SK-N-SH (cell line): Measurements from ENCODE around the gene LPP. TPM values are rescaled to one million over a fixed set of nuclear protein-coding genes. Genes with fewer than 3 reads are reported as not detected.

Experiments used
- CTCF ChIA-PET: fragments of 300-600, 350-600 bp; formaldehyde crosslinking; extraction: SDS; loops from one replicate; lab custom pipeline; 2021; lab: Yijun Ruan, JAX
- POLR2A ChIA-PET: fragments of 350-600 bp; sonication (Branson Sonifier 250); formaldehyde crosslinking; extraction: SDS; loops from one replicate; lab custom pipeline; 2020; ENCODE audit warnings: antibody characterized with exemption, inconsistent platforms; lab: Yijun Ruan, JAX
- DNase-seq: peaks from one replicate; pipeline ENCODE4 v3.0.0; 2012
- H2AFZ ChIP-seq: fragments of 200-600 bp; sonication (generic); 2 replicates; pipeline ENCODE4 v1.8.1; 2016; ENCODE audit warnings: antibody characterized with exemption, mild to moderate bottlenecking, low read depth
- H3F3A ChIP-seq: fragments of 200-600 bp; sonication (generic); replicated peaks from 2 replicates; pipeline ENCODE3; 2016; ENCODE audit warnings: antibody characterized with exemption, mild to moderate bottlenecking; ENCODE audit not compliant: insufficient read depth
- H3K27ac ChIP-seq, 2 experiments: fragments of 200-500 bp in 1 of 2; fragments of 200-600 bp in 1 of 2; sonication (Bioruptor generic) in 1 of 2; sonication (generic), shearing (Covaris generic) in 1 of 2; 2 replicates each; pipeline versions ENCODE4 v1.5.1 to v1.6.1; 2014 to 2016; ENCODE audit warnings: low read depth in 2 of 2, inconsistent platforms in 1 of 2, low read length in 1 of 2, mild to moderate bottlenecking in 1 of 2, mixed read lengths in 1 of 2
- H3K27me3 ChIP-seq: fragments of 200-600 bp; sonication (generic), shearing (Covaris generic); 2 replicates; pipeline ENCODE4 v1.6.1; 2016; ENCODE audit warnings: mixed run types; ENCODE audit not compliant: insufficient read depth
- H3K36me3 ChIP-seq, 2 experiments: fragments of 200-500 bp in 1 of 2; fragments of 200-600 bp in 1 of 2; sonication (Bioruptor generic) in 1 of 2; sonication (generic) in 1 of 2; replicated peaks in 1 of 2; 2 replicates each; pipeline versions ENCODE3 to v1.5.1; 2014 to 2016; ENCODE audit warnings: low read length in 1 of 2, mild to moderate bottlenecking in 1 of 2; ENCODE audit not compliant: insufficient read depth in 2 of 2, control insufficient read depth in 1 of 2
- H3K4me1 ChIP-seq, 2 experiments: fragments of 200-500 bp in 1 of 2; fragments of 200-600 bp in 1 of 2; sonication (Bioruptor generic) in 1 of 2; sonication (generic), shearing (Covaris generic) in 1 of 2; 2 replicates each; pipeline versions ENCODE4 v1.5.1 to v1.6.1; 2014 to 2016; ENCODE audit warnings: low read depth in 1 of 2, low read length in 1 of 2, mixed run types in 1 of 2; ENCODE audit not compliant: insufficient read depth in 2 of 2, control insufficient read depth in 1 of 2
- H3K4me2 ChIP-seq: fragments of 200-600 bp; sonication (generic), shearing (Covaris generic); 2 replicates; pipeline ENCODE4 v1.6.1; 2017; ENCODE audit warnings: mixed run types
- H3K4me3 ChIP-seq, 2 experiments: fragments of 200-500 bp in 1 of 2; fragments of 200-600 bp in 1 of 2; sonication (Bioruptor generic) in 1 of 2; sonication (generic), shearing (Covaris generic) in 1 of 2; 2 replicates each; pipeline versions ENCODE4 v1.5.1 to v1.8.1; 2014 to 2016; ENCODE audit warnings: low read depth in 2 of 2, inconsistent platforms in 1 of 2, low read length in 1 of 2, mild to moderate bottlenecking in 1 of 2, mixed read lengths in 1 of 2, moderate library complexity in 1 of 2
- H3K79me2 ChIP-seq: fragments of 200-600 bp; sonication (generic); 2 replicates; pipeline ENCODE4 v1.8.1; 2017; ENCODE audit warnings: mild to moderate bottlenecking; ENCODE audit not compliant: insufficient read depth
- H3K9ac ChIP-seq: fragments of 200-600 bp; sonication (generic); 2 replicates; pipeline ENCODE4 v1.6.1; 2017; ENCODE audit warnings: mixed run types
- H3K9me2 ChIP-seq: fragments of 200-600 bp; sonication (generic); 2 replicates; pipeline ENCODE4 v1.6.1; 2017; ENCODE audit warnings: mixed run types
- H3K9me3 ChIP-seq: fragments of 200-600 bp; sonication (generic); 2 replicates; pipeline ENCODE4 v1.6.1; 2017; ENCODE audit warnings: mixed run types, mild to moderate bottlenecking, moderate library complexity
- H4K20me1 ChIP-seq: fragments of 200-600 bp; sonication (generic); 2 replicates; pipeline ENCODE4 v1.6.1; 2017; ENCODE audit warnings: mild to moderate bottlenecking, mixed run types; ENCODE audit not compliant: insufficient read depth
- CHD2 ChIP-seq: fragments of 150-350 bp; IDR thresholded peaks from 2 replicates; pipeline ENCODE4 v1.6.1; 2018; ENCODE audit warnings: low read length; ENCODE audit not compliant: partially characterized antibody
- ELF1 ChIP-seq: IDR thresholded peaks from 2 replicates; pipeline ENCODE4 v1.4.0; 2012
- EP300 ChIP-seq, 2 experiments: IDR thresholded peaks; 2 replicates each; pipeline versions ENCODE4 v1.4.0 to v1.6.1; 2012; ENCODE audit warnings: borderline replicate concordance in 1 of 2, low read depth in 1 of 2, low read length in 1 of 2
- EZH2phosphoT487 ChIP-seq: fragments of 200-600 bp; sonication (generic); IDR thresholded peaks from 2 replicates; pipeline ENCODE4 v1.6.1; 2017; ENCODE audit warnings: low read depth, mixed run types, mild to moderate bottlenecking, antibody characterized with exemption, moderate library complexity, borderline replicate concordance
- FOSL2 ChIP-seq: IDR thresholded peaks from 2 replicates; pipeline ENCODE4 v1.4.0; 2012; ENCODE audit warnings: low read depth, mild to moderate bottlenecking, moderate library complexity, borderline replicate concordance
- FOXM1 ChIP-seq: IDR thresholded peaks from 2 replicates; pipeline ENCODE4 v1.4.0; 2012; ENCODE audit warnings: low read depth, mild to moderate bottlenecking
- GABPA ChIP-seq: IDR thresholded peaks from 2 replicates; pipeline ENCODE4 v1.4.0; 2012; ENCODE audit warnings: low read depth, mild to moderate bottlenecking
- JUND ChIP-seq: IDR thresholded peaks from 2 replicates; pipeline ENCODE4 v1.4.0; 2012
- MAX ChIP-seq: IDR thresholded peaks from 2 replicates; pipeline ENCODE4 v1.4.0; 2012; ENCODE audit warnings: low read depth
- MEF2A ChIP-seq: IDR thresholded peaks from 2 replicates; pipeline ENCODE4 v1.4.0; 2012; ENCODE audit warnings: low read depth, borderline replicate concordance
- RCOR1 ChIP-seq: fragments of 150-350 bp; IDR thresholded peaks from 2 replicates; pipeline ENCODE4 v1.6.1; 2017; ENCODE audit warnings: antibody characterized with exemption, low read length
- RXRA ChIP-seq: IDR thresholded peaks from 2 replicates; pipeline ENCODE4 v1.4.0; 2012; ENCODE audit warnings: low read depth, mild to moderate bottlenecking, borderline replicate concordance
- SIN3A ChIP-seq: IDR thresholded peaks from 2 replicates; pipeline ENCODE4 v1.6.1; 2012; ENCODE audit warnings: low read depth, mild to moderate bottlenecking, low read length, moderate library complexity, borderline replicate concordance
- TAF1 ChIP-seq: IDR thresholded peaks from 2 replicates; pipeline ENCODE4 v1.6.1; 2012; ENCODE audit warnings: low read depth, mild to moderate bottlenecking, low read length, moderate library complexity, borderline replicate concordance
- TCF12 ChIP-seq: IDR thresholded peaks from 2 replicates; pipeline ENCODE4 v1.4.0; 2012
- YY1 ChIP-seq: IDR thresholded peaks from 2 replicates; pipeline ENCODE4 v1.4.0; 2012; ENCODE audit warnings: low read depth, mild to moderate bottlenecking
- WGBS: methylation state at CpG from one replicate; pipeline ENCODE4 v1.1.6; 2017; ENCODE audit warnings: low lambda C conversion rate; 5-methylcytosine and 5-hydroxymethylcytosine counted together
- polyA plus RNA-seq, 3 experiments: library from polyadenylated mRNA; depleted of rRNA; stranded (reverse); fragments of >200 nt; gene quantifications; 2 replicates each; pipeline ENCODE4 v1.2.3, GENCODE V29; 2012
- TF ChIP-seq, protein P1 (sequence below): fragments of 200-600 bp; sonication (generic); IDR thresholded peaks from 2 replicates; pipeline ENCODE4 v1.6.1; 2017; ENCODE audit warnings: antibody characterized with exemption, mild to moderate bottlenecking, moderate library complexity
- TF ChIP-seq, protein P2 (sequence below): IDR thresholded peaks from 2 replicates; pipeline ENCODE4; 2012
- TF ChIP-seq, protein P3 (sequence below): fragments of 150-350 bp; IDR thresholded peaks from 2 replicates; pipeline ENCODE4 v1.6.1; 2017; ENCODE audit warnings: antibody characterized with exemption, low read length, low read depth, borderline replicate concordance
- TF ChIP-seq, protein P4 (sequence below): fragments of 150-350 bp; IDR thresholded peaks from 2 replicates; pipeline ENCODE4 v1.6.1; 2016; ENCODE audit warnings: mild to moderate bottlenecking, low read depth, low read length

The LPP gene
- polyA plus RNA-seq, 1 of the 3 experiments (the other 2 are of a cell fraction) = 6.6 TPM

- ChIA-PET CTCF (interaction anchor here (0.9 kb wide), 1 partner anchor 18 kb away, joined by 4 read pairs; no protein-coding TSS in a partner anchor), POLR2A (no interaction called here)
- WGBS = 45% methylated on average over 2 of the region's 2 CpGs
- H3K4me2 ChIP-seq = no peak overlapping the region
- H3K4me1 ChIP-seq = peaks cover 0 to 14% of the 10 kb centered on the region in 2 experiments; a peak in 1 of 4 replicates
- peaks cover 31% of the 10 kb centered on the region; the same call in 1 of the 2 replicates for H3K79me2 ChIP-seq
- H3F3A ChIP-seq = peaks cover 26% of the 10 kb centered on the region
- no peaks in the 10 kb centered on the region for H3K9me2 ChIP-seq
- H4K20me1 ChIP-seq = peaks cover 11% of the 10 kb centered on the region; the same call in 1 of the 2 replicates
- DNase-seq = no peak
- peaks cover 0 to 9% of the 10 kb centered on the region in 2 experiments for H3K36me3 ChIP-seq
- H3K27ac ChIP-seq = peak overlapping the region in 1 of 2 experiments; percentile 71; a peak in 2 of 4 replicates
- H3K9ac ChIP-seq = no peak overlapping the region
- TF ChIP-seq FOSL2 (peak; percentile 72), MEF2A (no peak), TCF12 (0 out of 2 replicates have a peak, but pooled peaks have one; percentile 13), JUND (peak; percentile 38; the same call in 1 of the 2 replicates)
- TF ChIP-seq, protein P1, sequence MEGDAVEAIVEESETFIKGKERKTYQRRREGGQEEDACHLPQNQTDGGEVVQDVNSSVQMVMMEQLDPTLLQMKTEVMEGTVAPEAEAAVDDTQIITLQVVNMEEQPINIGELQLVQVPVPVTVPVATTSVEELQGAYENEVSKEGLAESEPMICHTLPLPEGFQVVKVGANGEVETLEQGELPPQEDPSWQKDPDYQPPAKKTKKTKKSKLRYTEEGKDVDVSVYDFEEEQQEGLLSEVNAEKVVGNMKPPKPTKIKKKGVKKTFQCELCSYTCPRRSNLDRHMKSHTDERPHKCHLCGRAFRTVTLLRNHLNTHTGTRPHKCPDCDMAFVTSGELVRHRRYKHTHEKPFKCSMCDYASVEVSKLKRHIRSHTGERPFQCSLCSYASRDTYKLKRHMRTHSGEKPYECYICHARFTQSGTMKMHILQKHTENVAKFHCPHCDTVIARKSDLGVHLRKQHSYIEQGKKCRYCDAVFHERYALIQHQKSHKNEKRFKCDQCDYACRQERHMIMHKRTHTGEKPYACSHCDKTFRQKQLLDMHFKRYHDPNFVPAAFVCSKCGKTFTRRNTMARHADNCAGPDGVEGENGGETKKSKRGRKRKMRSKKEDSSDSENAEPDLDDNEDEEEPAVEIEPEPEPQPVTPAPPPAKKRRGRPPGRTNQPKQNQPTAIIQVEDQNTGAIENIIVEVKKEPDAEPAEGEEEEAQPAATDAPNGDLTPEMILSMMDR = no peak
- no peaks in the 10 kb centered on the region for H3K9me3 ChIP-seq
- H3K4me3 ChIP-seq = no peak overlapping the region
- H2AFZ ChIP-seq = no peak overlapping the region
- H3K27me3 ChIP-seq = no peaks in the 10 kb centered on the region
These were observed 495.6 kb downstream of the LPP start for GRCh38 chr3:188649521-188649920.

- H3K4me3 ChIP-seq = no peak overlapping the region
- H2AFZ ChIP-seq = no peak overlapping the region
- POLR2A ChIA-PET = no interaction called here
- no peaks in the 10 kb centered on the region for H3K9me2 ChIP-seq
- no peaks in the 10 kb centered on the region for H3K9me3 ChIP-seq
- TF ChIP-seq RCOR1 (no peak), CHD2 (no peak), TAF1 (no peak), FOSL2 (no peak), SIN3A (no peak), MAX (no peak), EZH2phosphoT487 (no peak), ELF1 (no peak), YY1 (no peak), RXRA (no peak), EP300 (IDR thresholded peaks at IDR 0.05; ENCODE audit: borderline replicate concordance in 1 of 2, low read depth in 1 of 2, low read length in 1 of 2) (no peak), FOXM1 (no peak), GABPA (no peak)
- TF ChIP-seq, protein P2, sequence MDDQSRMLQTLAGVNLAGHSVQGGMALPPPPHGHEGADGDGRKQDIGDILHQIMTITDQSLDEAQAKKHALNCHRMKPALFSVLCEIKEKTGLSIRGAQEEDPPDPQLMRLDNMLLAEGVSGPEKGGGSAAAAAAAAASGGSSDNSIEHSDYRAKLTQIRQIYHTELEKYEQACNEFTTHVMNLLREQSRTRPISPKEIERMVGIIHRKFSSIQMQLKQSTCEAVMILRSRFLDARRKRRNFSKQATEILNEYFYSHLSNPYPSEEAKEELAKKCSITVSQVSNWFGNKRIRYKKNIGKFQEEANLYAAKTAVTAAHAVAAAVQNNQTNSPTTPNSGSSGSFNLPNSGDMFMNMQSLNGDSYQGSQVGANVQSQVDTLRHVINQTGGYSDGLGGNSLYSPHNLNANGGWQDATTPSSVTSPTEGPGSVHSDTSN = no peak
- TF ChIP-seq, protein P3, sequence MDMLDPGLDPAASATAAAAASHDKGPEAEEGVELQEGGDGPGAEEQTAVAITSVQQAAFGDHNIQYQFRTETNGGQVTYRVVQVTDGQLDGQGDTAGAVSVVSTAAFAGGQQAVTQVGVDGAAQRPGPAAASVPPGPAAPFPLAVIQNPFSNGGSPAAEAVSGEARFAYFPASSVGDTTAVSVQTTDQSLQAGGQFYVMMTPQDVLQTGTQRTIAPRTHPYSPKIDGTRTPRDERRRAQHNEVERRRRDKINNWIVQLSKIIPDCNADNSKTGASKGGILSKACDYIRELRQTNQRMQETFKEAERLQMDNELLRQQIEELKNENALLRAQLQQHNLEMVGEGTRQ = no peak
- TF ChIP-seq, protein P4, sequence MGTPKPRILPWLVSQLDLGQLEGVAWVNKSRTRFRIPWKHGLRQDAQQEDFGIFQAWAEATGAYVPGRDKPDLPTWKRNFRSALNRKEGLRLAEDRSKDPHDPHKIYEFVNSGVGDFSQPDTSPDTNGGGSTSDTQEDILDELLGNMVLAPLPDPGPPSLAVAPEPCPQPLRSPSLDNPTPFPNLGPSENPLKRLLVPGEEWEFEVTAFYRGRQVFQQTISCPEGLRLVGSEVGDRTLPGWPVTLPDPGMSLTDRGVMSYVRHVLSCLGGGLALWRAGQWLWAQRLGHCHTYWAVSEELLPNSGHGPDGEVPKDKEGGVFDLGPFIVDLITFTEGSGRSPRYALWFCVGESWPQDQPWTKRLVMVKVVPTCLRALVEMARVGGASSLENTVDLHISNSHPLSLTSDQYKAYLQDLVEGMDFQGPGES = no peak
- TF ChIP-seq, all 33 proteins: peak for 0
- Histone ChIP-seq H3F3A (no peaks in the 10 kb centered on the region), H3K9ac (no peak overlapping the region), H4K20me1 (no peaks in the 10 kb centered on the region), H3K4me1 (peaks cover 0 to 4% of the 10 kb centered on the region in 2 experiments; a peak in 1 of 4 replicates), H3K27ac (peak overlapping the region in 1 of 2 experiments; percentile 28; a peak in 1 of 4 replicates), H3K27me3 (no peaks in the 10 kb centered on the region), H3K4me2 (no peak overlapping the region), H3K36me3 (peaks cover 0 to 10% of the 10 kb centered on the region in 2 experiments), H3K79me2 (peaks cover 53% of the 10 kb centered on the region)
- WGBS = 72% methylated on average over 3 of the region's 3 CpGs
- no peak for DNase-seq
- CTCF ChIA-PET = interaction anchor here (0.6 to 0.7 kb wide), 2 partner anchors 906 to 916 kb away, joined by 3 read pairs; no protein-coding TSS in a partner anchor
These were observed 502.4 kb downstream of the LPP start for GRCh38 chr3:188656196-188656982.
